Peyer's patch (tissue), 4 donors: Measurements from ENCODE around the gene BHLHE23. TPM values are rescaled to one million over a fixed set of nuclear protein-coding genes. Genes with fewer than 3 reads are reported as not detected.

Experiments
- DNase-seq, 3 donors: peaks; one replicate each; pipeline ENCODE4 v3.0.0-alpha.2; 2017 to 2019
- H3K27ac ChIP-seq, 4 donors: fragments of 200-600 bp; sonication (generic); one replicate each; pipeline ENCODE4 v1.5.1; 2016 to 2019
- H3K27me3 ChIP-seq, 2 donors: fragments of 200-600 bp; sonication (generic); one replicate each; pipeline ENCODE4 v1.5.1; 2019
- H3K36me3 ChIP-seq, 3 donors: fragments of 200-600 bp; sonication (generic); one replicate each; pipeline ENCODE4 v1.5.1; 2016 to 2019
- H3K4me1 ChIP-seq, 4 donors: fragments of 200-600 bp; sonication (generic); one replicate each; pipeline ENCODE4 v1.5.1; 2016 to 2019
- H3K4me3 ChIP-seq, 4 donors: fragments of 200-600 bp; sonication (generic); 1 replicate in 3 of 4; 2 replicates in 1 of 4; pipeline ENCODE4 v1.5.1; 2016 to 2019; ENCODE audit warnings: mild to moderate bottlenecking in 1 of 4
- H3K9me3 ChIP-seq, 4 donors: fragments of 200-600 bp; sonication (generic); one replicate each; pipeline ENCODE4 v1.5.1; 2016 to 2019; ENCODE audit warnings: mild to moderate bottlenecking in 1 of 4
- POLR2A ChIP-seq, 2 donors: fragments of 450-650 bp; IDR thresholded peaks; one replicate each; pipeline ENCODE4 v1.5.1; 2017; ENCODE audit warnings: antibody characterized with exemption in 2 of 2, mild to moderate bottlenecking in 2 of 2, moderate library complexity in 2 of 2
- total RNA-seq, 4 donors: library from RNA; depleted of rRNA; stranded (reverse); fragments of >200 nt; gene quantifications; one replicate each; pipeline ENCODE4 v1.1.0, GENCODE V29; 2016
- TF ChIP-seq, protein P1 (sequence below), 6 experiments: fragments of 450-650 bp in 4 of 6; fragments of 200-600 bp in 2 of 6; sonication (generic) in 1 of 6; IDR thresholded peaks; one replicate each; pipeline ENCODE4 v1.5.1; 2017 to 2019; ENCODE audit warnings: antibody characterized with exemption in 6 of 6, mild to moderate bottlenecking in 3 of 6, moderate library complexity in 1 of 6

The BHLHE23 gene
- total RNA-seq, 4 donors from 2014 or later: not detected

DNA sequence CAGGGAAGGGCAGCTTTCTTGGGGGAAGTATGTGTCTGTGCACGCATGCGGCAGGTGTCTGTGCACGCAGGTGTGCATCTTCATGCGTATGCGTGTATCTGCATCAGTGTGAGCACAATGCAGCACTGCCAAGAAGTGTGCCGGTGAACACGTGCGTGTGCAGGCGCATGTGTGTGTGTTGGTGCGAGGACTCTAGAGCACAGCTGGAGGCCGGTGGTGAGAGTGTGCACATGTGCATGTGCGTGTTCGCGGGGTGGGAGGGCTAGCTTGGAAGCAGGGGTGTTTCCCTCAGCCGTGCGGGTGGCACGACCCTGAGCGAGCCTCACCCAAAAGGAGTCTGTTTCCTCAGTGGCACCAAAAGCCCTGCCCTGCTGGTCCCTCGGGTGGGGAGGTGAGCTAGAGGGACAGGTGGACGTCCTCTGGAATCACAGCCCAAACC is 46.7 kb downstream of the BHLHE23 start:
- H3K4me3 ChIP-seq: no peak overlapping the region

DNA sequence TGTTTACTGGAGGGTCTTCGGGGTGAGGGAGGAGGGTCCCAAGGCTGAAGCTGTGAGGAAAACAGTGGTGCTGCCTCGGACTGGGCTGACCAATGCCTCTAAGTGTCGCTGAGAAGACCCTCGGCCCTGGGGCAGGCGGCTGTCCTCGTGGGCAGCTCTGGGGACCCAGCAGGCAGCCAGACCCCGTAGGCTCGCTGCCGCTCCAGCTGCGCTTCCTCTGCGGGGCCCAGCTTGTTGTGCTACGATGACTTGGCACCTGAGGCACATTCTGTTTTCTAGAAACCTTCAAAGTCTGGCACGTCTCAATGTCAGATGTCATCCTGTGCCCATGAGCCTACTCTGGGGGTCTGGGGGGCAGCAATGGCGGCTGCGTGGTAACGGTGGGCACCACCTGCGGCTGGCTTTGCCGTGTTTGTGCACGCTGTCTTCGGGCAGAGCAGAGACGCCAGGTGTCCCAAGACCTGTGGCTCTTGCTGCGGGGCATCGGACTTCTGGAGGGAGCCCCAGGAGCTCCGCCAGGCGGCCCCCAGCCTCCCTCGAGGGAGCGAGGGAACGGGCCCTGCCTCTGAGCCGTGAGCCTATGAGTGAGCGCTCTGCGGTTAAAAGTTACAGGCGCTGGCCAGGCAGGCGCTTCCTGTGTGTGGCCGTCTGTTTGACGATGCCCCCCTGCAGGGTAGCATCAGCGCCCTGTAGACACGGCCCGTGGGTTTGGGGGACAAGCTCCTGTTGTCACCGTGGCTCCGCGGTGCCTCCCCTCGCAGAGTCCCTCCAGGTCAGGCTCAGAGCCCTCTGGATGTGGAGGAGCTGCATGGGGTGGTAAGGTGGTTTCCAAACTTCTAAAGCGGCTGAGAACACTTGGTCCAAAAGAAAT is 47.4 kb downstream of the BHLHE23 start:
- TF ChIP-seq, protein P1, sequence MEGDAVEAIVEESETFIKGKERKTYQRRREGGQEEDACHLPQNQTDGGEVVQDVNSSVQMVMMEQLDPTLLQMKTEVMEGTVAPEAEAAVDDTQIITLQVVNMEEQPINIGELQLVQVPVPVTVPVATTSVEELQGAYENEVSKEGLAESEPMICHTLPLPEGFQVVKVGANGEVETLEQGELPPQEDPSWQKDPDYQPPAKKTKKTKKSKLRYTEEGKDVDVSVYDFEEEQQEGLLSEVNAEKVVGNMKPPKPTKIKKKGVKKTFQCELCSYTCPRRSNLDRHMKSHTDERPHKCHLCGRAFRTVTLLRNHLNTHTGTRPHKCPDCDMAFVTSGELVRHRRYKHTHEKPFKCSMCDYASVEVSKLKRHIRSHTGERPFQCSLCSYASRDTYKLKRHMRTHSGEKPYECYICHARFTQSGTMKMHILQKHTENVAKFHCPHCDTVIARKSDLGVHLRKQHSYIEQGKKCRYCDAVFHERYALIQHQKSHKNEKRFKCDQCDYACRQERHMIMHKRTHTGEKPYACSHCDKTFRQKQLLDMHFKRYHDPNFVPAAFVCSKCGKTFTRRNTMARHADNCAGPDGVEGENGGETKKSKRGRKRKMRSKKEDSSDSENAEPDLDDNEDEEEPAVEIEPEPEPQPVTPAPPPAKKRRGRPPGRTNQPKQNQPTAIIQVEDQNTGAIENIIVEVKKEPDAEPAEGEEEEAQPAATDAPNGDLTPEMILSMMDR (IDR thresholded peaks at IDR 0.05): no peak
- no peak for TF ChIP-seq POLR2A (IDR thresholded peaks at IDR 0.05)
- Histone ChIP-seq H3K27ac (no peak overlapping the region), H3K9me3 (no peaks in the 10 kb centered on the region), H3K27me3 (no peaks in the 10 kb centered on the region), H3K4me1 (peaks cover 0 to 6% (median 5%) of the 10 kb centered on the region in 4 donors), H3K4me3 (no peak overlapping the region), H3K36me3 (no peaks in the 10 kb centered on the region)
- DNase-seq: no peak

More for the DNA sequence above, 46.7 kb downstream of the BHLHE23 start:
- Histone ChIP-seq H3K36me3 (no peaks in the 10 kb centered on the region), H3K27ac (no peak overlapping the region), H3K9me3 (no peaks in the 10 kb centered on the region), H3K27me3 (no peaks in the 10 kb centered on the region), H3K4me1 (no peaks in the 10 kb centered on the region)
- no peak for TF ChIP-seq POLR2A (IDR thresholded peaks at IDR 0.05)
- TF ChIP-seq, protein P1 (IDR thresholded peaks at IDR 0.05): no peak
- DNase-seq: no peak

DNA sequence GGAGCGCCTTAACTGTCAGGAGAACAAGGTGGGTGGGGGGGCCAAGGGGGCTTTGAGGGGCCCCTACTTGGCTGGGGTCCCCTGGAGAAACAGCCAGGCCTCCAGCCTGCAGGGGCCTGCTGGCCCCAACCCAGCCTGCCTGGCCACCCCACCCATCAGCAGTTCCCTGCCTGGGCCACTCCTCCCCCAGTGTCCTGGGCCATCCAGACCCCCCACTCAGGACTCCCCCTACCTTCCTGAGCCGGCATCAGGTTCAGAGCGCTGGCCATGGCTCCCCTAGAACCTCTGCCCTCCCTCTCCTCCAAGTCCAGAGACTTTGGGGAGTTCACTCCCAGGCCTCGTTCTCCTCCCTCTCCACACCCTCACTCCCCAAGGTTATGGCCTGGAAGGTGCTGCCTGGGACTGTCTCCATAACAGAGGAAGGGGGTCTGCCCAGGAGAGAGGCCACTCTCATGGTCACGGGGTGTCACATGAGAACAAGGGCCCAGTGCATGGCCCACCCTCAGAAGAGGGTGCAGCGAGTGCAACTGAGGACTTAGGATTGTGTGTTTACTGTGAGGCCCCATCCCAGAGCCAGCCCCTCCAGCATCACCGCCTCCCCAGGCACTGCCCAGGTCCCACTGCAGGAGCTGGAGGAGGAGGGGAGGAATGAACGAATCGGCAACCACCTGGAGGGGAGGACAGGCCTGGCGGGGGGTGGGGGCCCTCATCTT is 48.2 kb downstream of the BHLHE23 start:
- no peaks in the 10 kb centered on the region for H3K27me3 ChIP-seq
- peaks cover 0 to 11% (median 9%) of the 10 kb centered on the region in 4 donors for H3K4me1 ChIP-seq
- H3K27ac ChIP-seq: no peak overlapping the region
- H3K9me3 ChIP-seq: no peaks in the 10 kb centered on the region
- no peaks in the 10 kb centered on the region for H3K36me3 ChIP-seq
- no peak overlapping the region for H3K4me3 ChIP-seq
- TF ChIP-seq POLR2A (IDR thresholded peaks at IDR 0.05): no peak
- TF ChIP-seq, protein P1 (IDR thresholded peaks at IDR 0.05): no peak
- DNase-seq: no peak

DNA sequence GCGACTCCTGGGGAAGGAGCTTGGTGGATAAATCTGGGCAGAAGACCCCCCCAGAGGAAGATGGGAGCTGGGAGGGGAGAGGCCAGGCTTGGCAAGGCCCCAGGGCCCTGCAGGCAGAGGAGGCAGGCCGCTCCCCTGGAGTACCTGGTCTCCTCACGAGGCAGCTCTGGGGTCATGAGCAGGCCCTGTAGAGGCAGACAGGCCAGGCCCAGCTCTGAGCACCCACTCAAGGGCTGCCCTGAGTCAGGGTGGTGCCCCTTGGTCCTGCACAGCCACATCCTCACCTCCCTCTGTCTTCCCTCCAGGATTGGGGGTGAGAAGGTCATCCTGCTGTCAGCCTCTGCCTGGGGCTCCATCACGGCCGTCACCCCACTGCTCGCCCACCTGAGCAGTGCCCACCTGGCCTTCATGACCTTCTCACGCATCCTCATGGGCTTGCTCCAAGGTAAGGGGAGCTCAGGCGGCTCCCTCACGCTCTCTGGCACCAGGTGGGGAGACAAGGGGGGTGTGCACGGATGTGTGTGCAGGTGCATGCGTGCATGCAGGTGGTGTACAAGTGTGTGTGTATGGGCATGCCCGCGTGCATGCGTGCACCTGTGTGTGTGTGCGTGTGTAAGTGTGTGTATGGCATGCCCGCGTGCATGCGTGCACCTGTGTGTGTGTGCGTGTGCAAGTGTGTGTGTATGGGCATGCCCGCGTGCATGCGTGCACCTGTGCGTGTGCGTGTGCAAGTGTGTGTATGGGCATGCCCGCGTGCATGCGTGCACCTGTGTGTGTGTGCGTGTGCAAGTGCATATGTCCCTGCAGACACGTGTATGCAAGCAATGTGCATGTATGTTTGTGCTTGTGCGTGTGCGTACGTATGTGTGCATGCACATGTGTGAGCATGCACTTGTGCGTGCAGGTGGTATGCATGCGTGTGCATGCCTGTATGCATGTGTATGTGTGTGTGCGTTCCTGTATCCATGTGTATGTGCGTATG is 49.3 kb downstream of the BHLHE23 start:
- H3K4me3 ChIP-seq: no peak overlapping the region
- no peaks in the 10 kb centered on the region for H3K9me3 ChIP-seq
- no peak for DNase-seq
- H3K36me3 ChIP-seq: no peaks in the 10 kb centered on the region
- TF ChIP-seq, protein P1 (IDR thresholded peaks at IDR 0.05): no peak
- no peak for TF ChIP-seq POLR2A (IDR thresholded peaks at IDR 0.05)
- peaks cover 0 to 22% (median 19%) of the 10 kb centered on the region in 4 donors for H3K4me1 ChIP-seq
- H3K27me3 ChIP-seq: no peaks in the 10 kb centered on the region
- no peak overlapping the region for H3K27ac ChIP-seq
